GM18868 (cell line): ENCODE data around the gene LY6G6F.
A peak's percentile ranks its signal among the peaks of the same experiment; 100 is the strongest.
"Not testable (repeated sequence)": the region's sequence is repeated elsewhere in the genome, so short reads cannot be mapped to it uniquely, and the experiment has no call there.

ENCODE experiments used
- ATAC-seq: cut with Tn5 transposase; IDR thresholded peaks from one replicate; pipeline ENCODE4 v1.9.1; 2021; ENCODE audit warnings: mild to moderate bottlenecking, moderate library complexity; ENCODE audit not compliant: unreplicated experiment

The LY6G6F gene

DNA sequence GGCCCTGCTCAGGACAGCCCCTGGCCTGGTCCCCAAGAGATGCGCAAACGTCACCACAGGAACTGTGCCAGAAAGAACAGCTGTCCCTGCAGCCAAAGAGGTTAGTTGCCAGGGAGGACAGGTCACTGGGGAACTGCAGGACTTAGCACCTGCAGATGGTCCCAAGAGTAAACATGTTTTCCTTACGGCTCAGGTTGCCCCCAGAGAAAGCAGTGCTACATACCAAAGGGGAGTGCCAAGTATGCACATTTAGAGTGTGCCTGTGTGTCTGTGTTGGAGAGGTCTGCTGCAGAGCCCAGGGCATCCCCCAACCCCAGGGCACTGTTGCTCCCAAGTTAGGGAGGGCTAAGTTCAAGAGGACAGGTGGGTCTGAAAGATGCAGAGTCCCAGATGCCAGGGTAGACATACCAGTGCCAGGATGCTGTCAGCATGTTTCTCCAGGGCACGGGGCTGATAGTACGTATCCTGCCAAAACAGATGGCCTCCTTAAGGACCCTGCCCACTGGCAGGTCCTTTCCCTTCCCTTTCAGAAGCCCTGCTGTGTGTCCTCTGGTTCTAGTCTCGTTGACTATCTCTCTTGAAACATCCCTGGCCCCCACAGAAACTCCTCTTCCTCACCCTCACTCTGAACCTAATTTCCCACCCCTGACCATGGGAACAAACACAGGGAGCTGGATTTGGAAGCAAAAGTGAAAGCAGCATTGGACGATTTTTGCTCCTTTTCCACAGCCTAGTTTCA is 4.8 kb upstream of the LY6G6F start:
- no peak for ATAC-seq

DNA sequence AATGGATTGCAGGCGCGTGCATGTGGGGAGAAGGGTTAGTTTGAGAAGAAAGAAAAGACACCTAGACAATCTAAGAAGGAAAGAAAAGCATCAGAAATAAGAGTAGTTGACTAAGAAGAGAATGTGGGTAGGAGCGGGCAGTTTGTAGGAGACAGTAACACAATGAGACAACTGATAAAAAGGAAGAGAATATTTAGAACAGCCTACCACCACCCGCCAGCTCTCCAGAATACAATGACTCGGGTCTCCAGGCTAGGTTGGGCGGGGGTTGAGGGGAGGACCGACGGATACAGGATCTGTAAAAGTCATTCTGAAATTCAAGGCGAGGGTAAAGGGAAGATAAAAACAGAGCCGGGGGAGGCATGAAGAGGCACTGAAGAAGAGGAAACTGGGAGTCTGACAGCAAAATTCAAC is 4.3 kb upstream of the LY6G6F start:
- no peak for ATAC-seq

DNA sequence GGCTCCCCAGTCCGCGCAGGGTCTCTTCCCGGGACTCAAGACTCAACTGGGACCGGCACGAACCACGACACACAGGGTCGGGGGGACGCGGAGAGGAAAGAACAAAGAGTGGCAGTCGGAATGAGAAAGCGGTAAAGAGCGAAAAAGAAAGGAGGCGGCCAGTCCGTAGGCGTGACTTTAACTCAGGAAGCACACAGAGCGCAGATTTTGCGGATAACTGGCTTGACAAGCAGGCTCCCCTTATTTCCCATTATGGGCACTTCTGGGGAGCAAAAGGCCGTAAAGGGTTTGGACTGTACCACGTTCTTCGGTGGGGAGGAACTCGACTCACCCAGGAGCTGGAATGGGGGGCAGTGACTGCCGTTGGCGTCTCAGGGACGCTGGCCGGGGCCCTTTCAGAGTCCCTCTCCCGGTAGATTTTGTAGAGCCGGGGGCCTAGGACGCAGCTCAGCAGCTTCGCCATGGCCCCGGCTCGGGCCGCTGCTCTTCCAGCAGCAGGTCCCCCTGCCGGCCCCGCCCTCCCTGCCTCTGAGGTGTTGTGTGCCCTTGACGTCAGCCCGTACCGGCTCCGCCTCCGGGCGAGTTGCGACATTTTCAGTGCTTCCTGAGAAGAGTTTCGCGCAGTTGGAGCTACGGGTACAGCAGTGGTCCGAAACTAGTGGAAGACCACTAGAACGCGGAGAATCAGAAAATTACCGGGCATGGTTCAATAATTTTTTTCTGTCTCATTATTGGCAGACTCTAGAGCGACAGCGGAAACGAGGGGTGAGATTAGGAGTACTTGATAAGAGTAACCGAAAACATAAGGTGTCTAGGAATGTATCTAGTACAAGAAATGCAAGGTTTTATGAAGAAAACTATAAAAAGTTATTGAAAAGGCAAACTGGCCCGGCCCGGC is 3.6 kb upstream of the LY6G6F start, which contains the start of gene ABHD16A:
Gene ABHD16A, minus strand, starts transcription at position 506 of the 898 bp plus-strand sequence. Its CDS starts 43 bp downstream, at position 463.
- ATAC-seq = peak; percentile 94

DNA sequence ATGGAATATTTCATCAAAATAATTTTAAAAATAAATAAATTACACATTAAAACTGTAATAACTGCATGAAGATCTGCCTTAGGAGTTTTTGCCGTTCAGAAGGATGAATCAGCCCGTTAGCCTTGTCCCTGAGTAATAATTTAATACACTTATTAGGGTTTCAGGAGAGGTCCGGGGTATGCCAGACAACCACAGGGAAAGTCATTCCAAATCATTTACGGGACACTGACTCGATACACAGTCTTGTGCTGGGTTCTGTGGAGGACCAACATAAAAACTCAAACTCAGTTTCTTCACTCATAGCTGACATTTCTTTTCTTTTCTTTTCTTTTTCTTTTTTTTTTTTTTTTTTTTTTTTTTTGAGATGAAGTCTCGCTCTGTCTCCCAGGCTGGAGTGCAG is 735 bp upstream of the LY6G6F start:
- ATAC-seq = no peak

DNA sequence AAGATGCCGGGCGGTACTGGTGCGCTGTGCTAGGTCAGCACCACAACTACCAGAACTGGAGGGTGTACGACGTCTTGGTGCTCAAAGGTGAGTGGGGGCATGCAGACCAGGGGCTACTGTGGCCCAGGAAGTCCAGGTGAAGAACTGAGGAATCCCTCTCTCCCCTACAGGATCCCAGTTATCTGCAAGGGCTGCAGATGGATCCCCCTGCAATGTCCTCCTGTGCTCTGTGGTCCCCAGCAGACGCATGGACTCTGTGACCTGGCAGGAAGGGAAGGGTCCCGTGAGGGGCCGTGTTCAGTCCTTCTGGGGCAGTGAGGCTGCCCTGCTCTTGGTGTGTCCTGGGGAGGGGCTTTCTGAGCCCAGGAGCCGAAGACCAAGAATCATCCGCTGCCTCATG is 1.0 kb downstream of the LY6G6F start:
- no peak for ATAC-seq

DNA sequence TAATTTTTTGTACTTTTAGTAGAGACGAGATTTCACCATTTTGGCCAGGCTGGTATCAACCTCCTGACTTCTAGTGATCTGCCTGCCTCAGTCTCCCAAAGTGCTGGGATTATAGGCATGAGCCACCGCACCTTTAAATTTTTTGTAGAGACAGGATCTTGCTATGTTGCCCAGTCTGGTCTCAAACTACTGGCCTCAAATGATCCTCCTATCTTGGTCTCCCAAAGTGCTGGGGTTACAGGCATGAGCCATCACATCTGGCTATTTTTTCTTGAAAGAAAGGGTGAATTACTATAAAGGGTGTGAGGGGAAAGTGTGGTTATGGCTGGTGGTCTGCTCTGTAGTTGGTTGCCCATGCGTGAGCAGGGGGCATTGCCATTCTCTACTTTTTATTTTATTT is 1.6 kb downstream of the LY6G6F start:
- no peak for ATAC-seq

DNA sequence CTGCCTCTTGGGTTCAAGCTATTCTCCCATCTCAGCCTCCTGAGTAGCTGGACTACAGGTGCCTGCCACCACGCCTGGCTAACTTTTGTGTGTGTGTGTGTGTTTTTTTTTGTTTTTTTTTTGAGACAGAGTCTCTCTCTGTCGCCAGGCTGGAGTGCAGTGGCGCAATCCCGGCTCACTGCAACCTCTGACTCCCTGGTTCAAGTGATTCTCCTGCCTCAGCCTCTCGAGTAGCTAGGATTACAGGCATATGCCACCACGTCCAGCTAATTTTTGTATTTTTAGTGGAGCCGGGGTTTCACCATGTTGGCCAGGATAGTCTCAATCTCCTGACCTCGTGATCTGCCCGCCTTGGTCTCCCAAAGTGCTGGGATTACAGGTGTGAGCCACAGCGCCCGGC is 2.5 kb downstream of the LY6G6F start:
- not testable (repeated sequence) for ATAC-seq

DNA sequence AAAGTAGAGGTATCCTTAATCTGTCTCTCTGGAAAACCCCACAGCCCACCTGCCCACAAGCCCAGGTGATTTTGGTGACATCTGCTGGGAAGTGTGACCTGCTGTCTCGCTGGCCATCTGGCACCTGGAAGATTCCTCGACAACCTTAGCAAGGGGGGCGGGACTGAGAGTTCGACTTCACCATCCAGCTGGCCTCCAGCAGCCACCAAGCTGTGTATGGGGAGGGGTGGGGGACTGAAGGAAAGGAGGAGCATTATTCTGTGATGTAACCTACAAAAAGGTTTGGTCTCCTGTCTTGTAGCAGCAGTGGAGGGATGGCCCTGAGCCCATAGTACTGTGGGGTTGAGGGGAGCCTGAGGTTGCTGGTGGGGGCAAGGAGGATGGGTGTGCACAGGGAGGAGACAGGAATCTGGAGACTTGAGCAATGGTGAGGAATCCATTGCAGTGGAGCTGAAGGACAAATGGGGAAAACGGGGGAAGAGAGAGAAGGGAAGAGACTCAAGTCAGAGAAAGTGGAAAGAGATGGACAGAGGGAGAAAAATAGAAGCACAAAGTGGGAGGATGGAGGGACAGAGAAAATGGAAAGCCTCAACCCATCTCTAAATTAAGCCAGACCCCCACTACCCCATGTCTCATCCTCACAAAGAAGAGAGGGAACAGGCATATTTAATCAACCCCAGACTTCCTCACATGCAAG is 4.0 kb downstream of the LY6G6F start:
- no peak for ATAC-seq

DNA sequence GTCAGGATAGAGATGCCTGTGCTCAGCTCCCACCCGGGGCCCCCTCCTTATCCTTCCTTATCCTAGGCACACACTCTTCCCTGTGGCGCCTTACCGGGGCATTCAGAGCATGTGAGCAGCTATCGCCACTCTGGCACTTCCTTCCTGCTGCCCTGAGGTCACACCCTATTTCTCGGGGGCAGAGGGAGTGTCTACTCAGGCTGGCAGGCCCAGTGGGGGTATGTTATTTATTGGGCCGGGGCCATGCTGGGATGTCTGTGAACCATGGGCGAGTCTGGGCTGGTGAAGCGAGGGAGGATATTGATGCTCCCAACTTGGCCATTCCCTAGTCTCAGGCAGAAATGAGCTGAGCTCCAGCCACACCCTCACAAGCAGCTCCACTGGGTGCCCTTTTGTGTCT is 4.6 kb downstream of the LY6G6F start:
- no peak for ATAC-seq

DNA sequence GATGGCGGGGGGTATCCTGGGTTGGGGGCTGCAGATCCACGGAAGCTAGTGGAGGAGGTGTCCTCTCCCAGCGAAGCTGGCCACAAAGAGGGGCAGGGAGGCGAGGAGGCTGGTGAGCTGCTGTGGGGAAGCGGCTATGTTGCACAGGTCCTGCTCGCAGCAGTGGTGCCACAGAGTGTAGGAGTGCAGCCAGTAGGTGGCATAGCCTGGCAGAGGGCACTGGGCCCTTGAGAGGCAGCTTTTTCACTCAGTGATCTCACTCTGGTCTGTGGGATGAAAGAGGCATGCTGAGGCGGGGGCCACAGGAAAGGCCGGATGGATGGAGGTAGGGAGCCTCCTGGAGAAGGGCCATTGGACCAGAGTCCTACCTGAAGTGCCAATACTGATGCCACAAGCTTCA is 5.6 kb downstream of the LY6G6F start:
- ATAC-seq = no peak

DNA sequence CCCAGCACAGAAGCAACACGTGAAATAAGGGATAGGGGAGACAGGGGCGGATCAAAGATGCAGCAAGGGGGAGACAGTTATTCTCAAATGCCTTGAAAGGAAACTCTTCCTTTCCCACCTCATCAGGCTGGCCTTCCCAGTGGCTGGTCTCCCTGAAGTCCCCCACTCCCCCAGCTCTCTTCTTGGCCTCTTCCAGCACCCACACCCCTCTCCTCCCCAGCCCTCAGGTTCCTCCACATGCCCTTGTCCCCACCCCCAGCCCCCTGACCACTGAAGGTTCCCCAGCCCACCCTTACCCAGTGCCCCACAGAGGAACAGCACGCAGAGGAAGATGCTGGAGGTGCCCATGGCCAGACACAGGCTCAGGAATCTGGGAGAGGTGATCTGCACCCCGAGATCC is 6.8 kb downstream of the LY6G6F start:
- no peak for ATAC-seq

DNA sequence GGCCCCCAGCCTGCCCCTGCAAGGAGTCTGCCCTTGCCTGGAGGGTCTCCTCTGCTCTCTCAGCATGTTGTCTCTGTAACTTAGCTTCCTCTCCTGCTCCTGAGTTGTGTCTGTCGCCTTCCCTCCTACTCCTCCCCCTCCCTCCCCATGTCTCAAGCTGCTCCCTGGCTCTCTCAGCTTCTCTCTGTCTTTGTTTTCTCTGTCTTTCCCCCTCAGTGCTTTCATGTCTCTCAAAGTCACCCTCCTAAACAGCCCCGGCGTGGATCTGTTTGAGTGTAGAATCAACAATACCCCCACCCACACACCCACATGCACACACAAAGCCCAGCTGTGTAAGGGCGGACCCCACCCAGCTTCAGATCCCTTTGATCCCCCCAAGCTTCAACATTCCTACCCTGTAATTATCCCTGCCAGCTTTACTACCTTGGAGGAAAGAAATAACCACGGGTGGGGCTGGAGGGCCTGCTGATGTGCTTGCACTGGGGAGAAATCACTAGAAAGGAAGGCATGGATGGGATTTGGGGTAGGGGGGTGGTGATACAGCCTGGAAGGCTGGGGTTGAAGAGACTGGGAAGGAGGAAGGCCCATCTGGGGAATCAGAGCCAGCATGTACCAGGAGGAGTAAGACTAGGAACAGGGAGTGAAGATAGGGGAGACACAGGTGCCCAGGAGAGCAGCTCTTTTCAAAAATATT is 7.5 kb downstream of the LY6G6F start:
- ATAC-seq = no peak

DNA sequence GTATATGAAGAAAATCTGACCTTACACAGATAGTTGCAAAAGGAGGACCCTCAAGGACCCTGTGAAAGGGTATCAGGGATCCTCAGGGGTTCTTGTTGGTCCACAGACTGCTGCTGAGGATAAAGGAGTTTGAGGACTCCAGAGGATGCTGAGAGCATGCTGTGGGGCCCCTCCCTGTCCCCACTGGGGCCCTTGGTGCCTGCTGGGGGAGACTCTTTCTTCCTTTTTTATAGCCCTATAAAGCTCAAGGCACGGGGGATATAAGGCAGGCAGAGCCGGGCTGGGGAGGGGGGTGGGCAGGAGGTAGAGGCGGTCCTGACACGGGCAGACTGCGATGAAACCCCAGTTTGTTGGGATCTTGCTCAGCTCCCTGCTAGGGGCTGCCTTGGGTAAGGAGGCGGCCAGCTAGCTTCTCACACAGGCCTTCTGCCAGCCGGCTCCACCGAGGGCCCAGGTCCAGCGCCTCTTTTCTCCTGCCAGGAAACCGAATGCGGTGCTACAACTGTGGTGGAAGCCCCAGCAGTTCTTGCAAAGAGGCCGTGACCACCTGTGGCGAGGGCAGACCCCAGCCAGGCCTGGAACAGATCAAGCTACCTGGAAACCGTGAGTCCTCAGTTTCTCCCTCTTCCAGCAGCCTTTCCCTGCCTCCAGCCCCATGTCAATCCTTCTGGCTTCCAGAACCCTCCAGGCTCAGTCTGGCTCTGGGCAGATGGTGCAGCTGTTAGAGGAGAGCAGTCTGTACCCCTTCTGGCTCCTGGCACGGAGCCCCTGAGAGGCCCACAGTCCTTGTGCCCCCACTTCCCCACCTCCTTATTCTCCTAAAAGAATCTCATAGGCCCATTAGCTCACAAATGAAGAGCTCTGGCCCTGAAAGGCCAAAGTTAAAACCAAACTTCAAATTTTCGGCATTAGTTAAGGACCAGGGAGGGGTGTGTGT is 8.6 kb downstream of the LY6G6F start, which contains the start of gene LY6G6D:
Gene LY6G6D, plus strand, starts transcription at position 327 of the 937 bp plus-strand sequence. Its CDS starts 8 bp downstream, at position 335.
- no peak for ATAC-seq

DNA sequence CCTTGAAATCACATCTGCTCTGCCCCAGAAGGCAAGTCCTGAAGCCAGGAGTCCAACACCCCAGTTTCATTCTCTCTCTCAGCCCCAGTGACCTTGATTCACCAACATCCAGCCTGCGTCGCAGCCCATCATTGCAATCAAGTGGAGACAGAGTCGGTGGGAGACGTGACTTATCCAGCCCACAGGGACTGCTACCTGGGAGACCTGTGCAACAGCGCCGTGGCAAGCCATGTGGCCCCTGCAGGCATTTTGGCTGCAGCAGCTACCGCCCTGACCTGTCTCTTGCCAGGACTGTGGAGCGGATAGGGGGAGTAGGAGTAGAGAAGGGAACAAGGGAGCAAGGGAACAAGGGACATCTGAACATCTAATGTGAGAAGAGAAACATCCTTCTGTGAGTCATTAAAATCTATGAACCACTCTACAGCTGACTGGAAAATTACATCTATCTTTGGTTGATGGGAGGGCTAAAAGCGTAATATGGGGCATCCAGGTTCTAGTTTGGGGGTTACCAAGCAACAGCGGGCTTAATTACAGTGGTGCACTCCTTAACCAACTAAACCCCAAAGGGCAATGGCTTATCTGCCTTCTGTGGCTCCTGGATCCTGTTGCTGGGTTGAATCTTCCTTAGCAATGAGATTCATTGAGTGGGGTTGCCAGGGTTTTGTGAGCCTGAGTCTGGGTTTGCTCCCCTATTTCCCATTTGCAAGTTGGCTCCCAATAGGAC is 11.0 kb downstream of the LY6G6F start:
- no peak for ATAC-seq

DNA sequence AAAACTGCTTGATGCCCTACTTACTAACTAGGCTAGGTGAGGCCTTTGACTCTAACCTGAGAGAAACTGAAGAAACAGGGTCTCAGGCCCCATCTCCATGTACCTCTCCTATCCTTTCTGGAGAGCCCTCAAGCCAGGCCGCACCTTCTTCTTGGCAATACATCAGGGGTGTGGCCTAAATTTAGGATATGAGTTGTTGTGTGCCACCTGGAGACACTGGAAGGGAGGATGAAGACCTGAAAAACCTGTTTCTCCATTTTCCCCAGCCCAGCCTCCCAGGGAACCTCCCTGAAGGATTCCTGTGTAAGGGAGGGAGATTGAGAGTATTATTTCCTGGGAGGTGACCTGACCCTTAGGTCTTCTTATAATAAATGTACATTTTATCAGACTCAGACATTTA is 11.6 kb downstream of the LY6G6F start:
- no peak for ATAC-seq

DNA sequence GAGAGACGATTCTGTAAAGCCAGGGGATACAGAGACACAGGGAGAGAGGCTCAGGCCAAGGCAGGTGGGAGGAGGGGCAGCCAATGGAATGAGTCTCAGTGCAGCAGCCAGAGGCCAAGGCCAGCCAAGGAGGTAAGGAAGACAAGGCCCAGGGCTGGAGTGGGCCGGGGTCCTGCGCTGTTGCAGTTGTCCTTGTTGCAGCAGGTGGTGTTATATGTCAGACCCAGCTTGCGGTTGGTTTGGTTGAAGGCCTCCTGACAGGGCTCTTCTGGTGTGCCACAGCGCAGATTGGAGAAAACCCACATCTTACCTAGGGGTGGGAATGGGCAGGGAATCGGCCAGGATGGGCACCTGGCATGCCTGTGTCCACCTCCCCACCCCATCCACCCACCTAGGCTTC is 12.3 kb downstream of the LY6G6F start:
- ATAC-seq = no peak

DNA sequence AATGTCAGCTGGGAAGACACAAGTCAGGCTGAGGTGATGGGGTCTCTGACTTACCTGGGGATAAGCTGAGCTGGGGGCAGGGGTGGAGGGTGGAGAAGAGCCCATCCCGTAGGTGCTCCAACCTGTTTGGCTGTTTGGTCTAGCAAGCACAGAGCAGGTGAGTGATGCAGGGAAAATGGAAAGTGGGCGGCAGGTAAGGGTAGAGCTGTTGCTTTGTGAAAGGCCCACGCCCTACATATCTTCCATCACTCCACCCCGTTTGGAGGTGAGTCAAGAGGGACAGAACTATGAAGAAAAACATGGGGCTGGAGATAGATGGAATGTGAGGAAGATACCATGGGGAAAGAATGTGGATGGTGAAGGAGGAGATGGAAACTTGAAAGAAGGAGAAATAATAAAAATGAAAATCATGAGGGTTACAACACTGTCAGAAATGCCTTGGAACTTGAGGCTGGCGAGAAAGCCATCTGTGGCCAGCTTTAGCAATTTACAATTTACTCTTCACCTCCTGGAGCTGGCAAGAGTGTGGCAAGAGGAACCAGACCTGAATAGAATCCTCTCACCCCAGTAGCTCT is 13.6 kb downstream of the LY6G6F start:
- ATAC-seq = no peak

DNA sequence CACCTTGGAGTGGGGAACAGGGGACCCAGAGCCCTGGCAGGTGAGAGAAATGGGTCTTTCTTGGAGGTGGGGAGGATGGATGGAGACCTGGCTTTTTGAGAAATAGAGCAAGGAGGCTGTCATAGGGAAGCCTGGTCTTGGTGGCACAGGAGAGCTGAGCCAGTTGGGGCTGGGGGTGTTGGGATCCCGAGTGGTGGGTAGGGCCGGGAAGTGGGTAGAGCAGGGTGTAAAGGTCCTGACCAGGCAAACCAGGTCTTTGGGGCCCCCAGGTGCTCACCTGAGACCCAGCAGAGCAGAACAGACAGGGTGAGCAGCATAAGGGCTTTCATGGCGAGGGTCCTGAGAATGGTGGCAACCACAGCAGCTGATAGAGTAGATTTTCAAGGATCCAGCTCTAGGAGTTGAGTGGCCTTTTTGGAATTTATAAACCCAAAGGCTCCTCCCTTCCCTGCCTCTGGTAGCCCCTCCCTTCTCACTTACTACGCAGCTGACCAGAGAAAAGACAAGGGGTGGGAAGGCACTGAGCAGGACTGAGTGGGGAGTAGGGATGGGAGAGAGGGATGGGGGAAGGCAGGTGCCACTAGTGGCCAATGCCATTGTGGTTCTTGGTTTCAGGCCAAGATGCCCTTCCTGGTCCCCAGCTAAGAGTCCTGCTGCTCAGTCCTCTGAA is 14.8 kb downstream of the LY6G6F start, which contains the start of gene LY6G6C:
Gene LY6G6C, minus strand, starts transcription at position 396 of the 670 bp plus-strand sequence. Its CDS starts 67 bp downstream, at position 329.
- ATAC-seq = no peak
